Mesothelial cell of epicardium (in vitro differentiated cells): ENCODE results near the gene QRICH2. TPM values are rescaled to one million over a fixed set of nuclear protein-coding genes. Genes with fewer than 3 reads are reported as not detected.

Experiments used
- DNase-seq, 2 experiments: peaks; one replicate each; pipeline ENCODE4 v3.0.0; 2021; ENCODE audit warnings: low spot score in 2 of 2; ENCODE audit not compliant: unreplicated experiment in 2 of 2
- H3K27ac Mint-ChIP-seq: 2 replicates; pipeline ENCODE4 v1.8.0; 2021; ENCODE audit warnings: mixed read lengths
- H3K27me3 Mint-ChIP-seq: 2 replicates; pipeline ENCODE4 v1.8.0; 2021; ENCODE audit warnings: low read depth, mixed read lengths
- H3K36me3 Mint-ChIP-seq: 2 replicates; pipeline ENCODE4 v1.8.0; 2021; ENCODE audit warnings: mixed read lengths
- H3K4me1 Mint-ChIP-seq: 2 replicates; pipeline ENCODE4 v1.8.0; 2021; ENCODE audit warnings: mixed read lengths
- H3K4me3 Mint-ChIP-seq: 2 replicates; pipeline ENCODE4 v1.8.0; 2021; ENCODE audit warnings: mild to moderate bottlenecking, moderate library complexity, mixed read lengths
- H3K9me3 Mint-ChIP-seq: 2 replicates; pipeline ENCODE4 v1.8.0; 2021; ENCODE audit warnings: mixed read lengths
- CTCF ChIP-seq: fragments of 200-600 bp; sonication (generic); IDR thresholded peaks from one replicate; pipeline ENCODE4 v1.5.0; 2021; ENCODE audit warnings: antibody characterized with exemption; ENCODE audit not compliant: unreplicated experiment
- total RNA-seq: library from RNA; stranded (reverse); gene quantifications from 3 replicates; pipeline ENCODE4 v1.2.1, GENCODE V29; 2021

Gene QRICH2
- total RNA-seq, 1 donor from 2014 or later, result 7.2 TPM

- peak; percentile 34 for TF ChIP-seq CTCF
- H3K9me3 Mint-ChIP-seq, result no peaks in the 10 kb centered on the region
- H3K4me3 Mint-ChIP-seq, result no peak overlapping the region
- no peaks in the 10 kb centered on the region for H3K36me3 Mint-ChIP-seq
- DNase-seq, result no peak
- no peaks in the 10 kb centered on the region for H3K27me3 Mint-ChIP-seq
- no peak overlapping the region for H3K27ac Mint-ChIP-seq
- peaks cover 12% of the 10 kb centered on the region for H3K4me1 Mint-ChIP-seq
Measured at GRCh38 chr17:76279742-76280287, 28.3 kb downstream of the QRICH2 start.

- H3K36me3 Mint-ChIP-seq, result no peaks in the 10 kb centered on the region
- H3K27ac Mint-ChIP-seq, result no peak overlapping the region
- no peaks in the 10 kb centered on the region for H3K9me3 Mint-ChIP-seq
- H3K4me1 Mint-ChIP-seq, result peaks cover 12% of the 10 kb centered on the region
- TF ChIP-seq CTCF, result peak; percentile 98
- H3K27me3 Mint-ChIP-seq, result no peaks in the 10 kb centered on the region
- H3K4me3 Mint-ChIP-seq, result no peak overlapping the region
- DNase-seq, result peak; percentile 75 to 94
Measured at GRCh38 chr17:76278952-76279741, 28.9 kb downstream of the QRICH2 start.

GRCh38 chr17:76278268-76278908 is 29.7 kb downstream of the QRICH2 start:
- H3K27ac Mint-ChIP-seq, result no peak overlapping the region
- no peaks in the 10 kb centered on the region for H3K9me3 Mint-ChIP-seq
- TF ChIP-seq CTCF, result no peak
- H3K4me1 Mint-ChIP-seq, result peaks cover 12% of the 10 kb centered on the region
- DNase-seq, result no peak
- no peaks in the 10 kb centered on the region for H3K27me3 Mint-ChIP-seq
- H3K36me3 Mint-ChIP-seq, result no peaks in the 10 kb centered on the region
- H3K4me3 Mint-ChIP-seq, result no peak overlapping the region

- Mint-ChIP-seq H3K4me1 (peaks cover 14% of the 10 kb centered on the region), H3K9me3 (no peaks in the 10 kb centered on the region), H3K27ac (no peak overlapping the region), H3K36me3 (no peaks in the 10 kb centered on the region), H3K4me3 (no peak overlapping the region), H3K27me3 (no peaks in the 10 kb centered on the region)
- TF ChIP-seq CTCF, result no peak
- DNase-seq, result no peak
Measured at GRCh38 chr17:76277300-76278267, 30.5 kb downstream of the QRICH2 start.
